Activated B cell treated with CpG ODN at 0.5 μM for 24 hours (primary cell): Measurements from ENCODE around the gene NEURL2. TPM values are rescaled to one million over a fixed set of nuclear protein-coding genes. Genes with fewer than 3 reads are reported as not detected.

Experiments
- ATAC-seq: fragments of 200-7000 bp; cut with Tn5 transposase; one replicate; pipeline ENCODE4 v1.10.0; 2021; ENCODE audit warnings: low read depth, mild to moderate bottlenecking, moderate library complexity
- CTCF ChIA-PET: fragments of 350-600 bp; sonication (Branson Sonifier 250); formaldehyde crosslinking; loops from one replicate; lab custom pipeline; 2021; ENCODE audit warnings: antibody characterized with exemption; lab: Charles Lee
- POLR2A ChIA-PET: fragments of 350-600 bp; sonication (Branson Sonifier 250); formaldehyde crosslinking; loops from one replicate; lab custom pipeline; 2021; ENCODE audit warnings: antibody characterized with exemption; lab: Charles Lee
- DNase-seq: peaks from one replicate; pipeline ENCODE4 v3.0.0; 2022
- H3K27ac Mint-ChIP-seq: one replicate; pipeline ENCODE4 v1.8.0; 2020; ENCODE audit warnings: mixed read lengths
- H3K27me3 Mint-ChIP-seq: one replicate; pipeline ENCODE4 v1.8.0; 2021; ENCODE audit warnings: mixed read lengths
- H3K36me3 Mint-ChIP-seq: one replicate; pipeline ENCODE4 v1.8.0; 2021; ENCODE audit warnings: low read depth, mixed read lengths
- H3K4me1 Mint-ChIP-seq: one replicate; pipeline ENCODE4 v1.8.0; 2021; ENCODE audit warnings: mixed read lengths
- H3K4me3 Mint-ChIP-seq: one replicate; pipeline ENCODE4 v1.8.0; 2020; ENCODE audit warnings: mild to moderate bottlenecking, mixed read lengths
- H3K9me3 Mint-ChIP-seq: one replicate; pipeline ENCODE4 v1.8.0; 2020; ENCODE audit warnings: mixed read lengths
- CTCF ChIP-seq: fragments of 200-600 bp; IDR thresholded peaks from one replicate; pipeline ENCODE4 v1.8.0; 2022; ENCODE audit warnings: antibody characterized with exemption, mild to moderate bottlenecking
- intact Hi-C: fragments of 100-400 bp; cut with micrococcal nuclease; formaldehyde crosslinking; loops from one replicate; pipeline ENCODE4 v1.15.1; 2024
- total RNA-seq: library from RNA; stranded (reverse); gene quantifications from 2 replicates; pipeline ENCODE4 v1.2.3, GENCODE V29; 2022

The NEURL2 gene
- total RNA-seq, 1 donor from 2014 or later = 2.0 TPM

DNA sequence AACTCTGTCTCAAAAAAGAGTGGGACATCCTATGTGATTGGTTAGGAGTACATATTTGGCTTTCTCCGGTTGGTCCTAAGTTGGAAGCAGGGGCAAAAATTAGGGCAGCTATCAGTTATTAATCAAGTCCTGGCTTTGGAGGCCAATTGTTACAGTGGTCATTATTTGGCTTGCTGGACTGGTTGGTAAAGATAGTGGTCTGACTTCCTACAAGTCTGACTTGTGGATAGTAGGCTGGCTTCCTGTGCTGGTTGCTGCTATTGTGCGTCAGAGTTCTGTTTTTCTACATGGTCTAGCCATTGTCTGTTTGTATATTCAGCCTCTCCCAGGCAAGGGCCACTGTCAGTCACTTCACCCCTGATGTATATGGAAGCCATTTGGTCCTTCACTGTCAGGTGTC, 40.8 kb downstream of the NEURL2 start:
- H3K27ac Mint-ChIP-seq = no peak overlapping the region
- ChIA-PET CTCF (no interaction called here), POLR2A (interaction anchor here (0.6 kb wide), 1 partner anchor 12 kb away, joined by 3 read pairs; no protein-coding TSS in a partner anchor)
- intact Hi-C loops = no loop called here
- DNase-seq (no peak), ATAC-seq (no peak)
- peaks cover 58% of the 10 kb centered on the region for H3K36me3 Mint-ChIP-seq
- no peaks in the 10 kb centered on the region for H3K27me3 Mint-ChIP-seq
- H3K9me3 Mint-ChIP-seq = no peaks in the 10 kb centered on the region
- TF ChIP-seq CTCF = no peak
- peaks cover 12% of the 10 kb centered on the region for H3K4me1 Mint-ChIP-seq
- no peak overlapping the region for H3K4me3 Mint-ChIP-seq

- TF ChIP-seq CTCF = no peak
- Mint-ChIP-seq H3K27ac (no peak overlapping the region), H3K27me3 (no peaks in the 10 kb centered on the region), H3K9me3 (no peaks in the 10 kb centered on the region), H3K4me3 (no peak overlapping the region), H3K4me1 (peaks cover 4% of the 10 kb centered on the region), H3K36me3 (peaks cover 63% of the 10 kb centered on the region)
- POLR2A ChIA-PET = interaction anchor here (1.2 kb wide), 1 partner anchor 53 kb away, joined by 3 read pairs; no protein-coding TSS in a partner anchor
- CTCF ChIA-PET = no interaction called here
- ATAC-seq = no peak
- intact Hi-C loops = no loop called here
- DNase-seq = no peak
These were observed 41.9 kb downstream of the NEURL2 start for GRCh38 chr20:45848969-45849582.

DNA sequence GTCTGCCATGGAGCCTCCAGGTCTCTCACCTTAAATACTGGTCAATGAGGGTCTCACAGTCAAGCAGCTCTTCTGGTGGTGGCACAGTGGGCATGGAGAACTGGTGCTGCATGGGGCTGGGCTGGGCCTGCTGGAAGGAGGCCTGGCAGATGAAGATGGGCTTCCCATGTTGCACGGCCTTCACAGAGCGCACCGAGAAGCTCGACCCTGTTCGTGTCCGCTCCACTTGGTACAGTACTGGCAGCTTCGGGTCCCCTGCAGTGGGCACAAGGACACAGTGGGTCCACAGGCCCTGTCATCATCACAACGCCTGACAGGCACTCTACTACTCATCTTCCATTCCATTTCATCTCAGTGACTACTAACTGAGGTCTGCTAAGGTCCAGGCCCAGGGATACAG, 42.6 kb downstream of the NEURL2 start:
- POLR2A ChIA-PET = interaction anchor here (1.2 kb wide), 1 partner anchor 54 kb away, joined by 3 read pairs; no protein-coding TSS in a partner anchor
- peaks cover 64% of the 10 kb centered on the region for H3K36me3 Mint-ChIP-seq
- no peak overlapping the region for H3K4me3 Mint-ChIP-seq
- intact Hi-C loops = no loop called here
- no peaks in the 10 kb centered on the region for H3K9me3 Mint-ChIP-seq
- H3K27ac Mint-ChIP-seq = no peak overlapping the region
- H3K27me3 Mint-ChIP-seq = no peaks in the 10 kb centered on the region
- no peak for ATAC-seq
- peaks cover under 1% of the 10 kb centered on the region for H3K4me1 Mint-ChIP-seq
- no peak for DNase-seq
- CTCF ChIA-PET = no interaction called here
- no peak for TF ChIP-seq CTCF

DNA sequence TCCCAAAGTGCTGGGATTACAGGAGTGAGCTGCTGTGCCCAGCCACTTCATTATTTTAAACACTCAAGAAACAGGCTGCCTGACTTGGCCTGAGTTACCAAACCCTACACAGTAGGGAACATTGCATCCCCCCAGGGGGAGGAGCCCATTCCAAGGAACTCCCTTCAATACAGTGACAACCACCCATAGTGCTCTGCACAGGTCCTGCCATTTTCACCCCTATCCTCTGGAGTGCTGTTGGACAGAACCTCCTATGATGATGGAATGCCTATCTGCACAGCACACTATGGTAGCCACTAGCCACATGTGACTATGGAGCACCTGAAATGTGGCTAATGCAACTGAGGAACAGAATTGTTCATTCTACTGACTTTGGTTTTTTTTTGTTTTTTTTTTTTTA, 45.6 kb downstream of the NEURL2 start:
- no peak for ATAC-seq
- Mint-ChIP-seq H3K36me3 (peaks cover 60% of the 10 kb centered on the region), H3K9me3 (no peaks in the 10 kb centered on the region), H3K27ac (no peak overlapping the region), H3K27me3 (no peaks in the 10 kb centered on the region), H3K4me3 (no peak overlapping the region), H3K4me1 (peaks cover 18% of the 10 kb centered on the region)
- CTCF ChIA-PET = no interaction called here
- no peak for DNase-seq
- POLR2A ChIA-PET = interaction anchor here (0.8 kb wide), 1 partner anchor 10 kb away, joined by 3 read pairs; no protein-coding TSS in a partner anchor
- no peak for TF ChIP-seq CTCF
- intact Hi-C loops = no loop called here

DNA sequence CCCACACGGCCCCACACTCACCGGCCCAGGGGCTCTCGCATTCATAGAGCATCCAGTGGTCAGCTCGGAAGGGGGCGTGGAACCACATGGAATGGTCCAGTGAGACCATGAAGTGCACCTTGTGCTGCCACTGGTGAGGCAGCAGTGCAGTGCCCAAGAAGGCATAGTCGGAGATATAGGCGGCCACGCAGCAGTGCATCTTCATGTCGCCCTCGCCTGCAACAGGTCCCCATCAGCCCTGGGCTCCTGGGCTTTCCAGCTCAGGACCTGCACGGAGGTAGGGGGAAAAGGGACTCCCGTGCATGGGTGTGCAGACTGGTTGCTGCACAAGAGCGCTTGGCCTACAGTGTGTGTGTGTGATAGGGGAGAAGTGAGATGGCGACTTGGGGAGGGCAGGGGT, 47.5 kb downstream of the NEURL2 start:
- H3K27me3 Mint-ChIP-seq = no peaks in the 10 kb centered on the region
- TF ChIP-seq CTCF = no peak
- intact Hi-C loops = no loop called here
- POLR2A ChIA-PET = no interaction called here
- DNase-seq = no peak
- peaks cover 51% of the 10 kb centered on the region for H3K36me3 Mint-ChIP-seq
- no peaks in the 10 kb centered on the region for H3K9me3 Mint-ChIP-seq
- CTCF ChIA-PET = no interaction called here
- peaks cover 18% of the 10 kb centered on the region for H3K4me1 Mint-ChIP-seq
- ATAC-seq = no peak
- H3K27ac Mint-ChIP-seq = no peak overlapping the region
- H3K4me3 Mint-ChIP-seq = no peak overlapping the region
